NCI-H345 (cell line): ENCODE measurements around the gene SH3GLB1.

Experiments
- DNase-seq: peaks from one replicate; lab custom pipeline; 2025; lab: John Stamatoyannopoulos, UW

The SH3GLB1 gene

DNA sequence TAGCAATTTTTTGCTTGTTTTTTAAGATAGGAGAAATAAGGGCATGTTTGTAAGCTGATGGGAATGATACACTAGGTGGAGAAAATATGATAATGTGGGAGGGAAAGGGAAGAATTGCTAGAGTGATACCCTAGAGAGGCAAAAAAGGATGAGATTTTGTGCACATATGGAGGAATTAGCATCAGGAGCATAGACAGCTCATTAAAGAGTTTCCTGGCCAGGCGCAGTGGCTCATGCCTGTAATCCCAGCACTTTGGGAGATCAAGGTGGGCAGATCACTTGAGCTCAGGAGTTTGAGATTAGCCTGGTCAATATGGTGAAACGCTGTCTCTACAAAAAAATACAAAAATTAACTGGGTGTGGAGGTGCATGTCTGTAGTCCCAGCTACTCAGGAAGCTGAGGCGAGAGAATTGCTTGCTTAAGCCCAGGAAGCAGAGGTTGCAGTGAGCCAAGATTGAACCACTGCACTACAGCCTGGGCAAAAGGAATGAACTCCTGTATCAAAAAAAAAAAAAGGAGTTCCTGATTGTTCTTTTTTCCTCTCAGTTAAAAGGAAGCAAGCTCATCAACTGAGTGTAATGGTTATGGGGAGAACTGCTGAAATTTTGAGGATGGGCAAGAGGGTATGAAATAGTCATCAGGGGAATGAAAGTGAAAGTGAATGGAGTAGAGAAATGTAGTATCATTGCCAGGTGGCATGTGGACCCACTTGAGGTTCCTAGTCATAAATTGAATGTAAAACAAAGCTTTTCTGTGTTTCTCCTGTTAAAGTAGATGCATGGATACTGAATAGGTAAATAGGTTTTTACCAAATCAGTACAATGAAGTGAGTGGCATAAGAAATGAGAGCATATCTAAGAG, 35.5 kb downstream of the SH3GLB1 start:
- no peak for DNase-seq

DNA sequence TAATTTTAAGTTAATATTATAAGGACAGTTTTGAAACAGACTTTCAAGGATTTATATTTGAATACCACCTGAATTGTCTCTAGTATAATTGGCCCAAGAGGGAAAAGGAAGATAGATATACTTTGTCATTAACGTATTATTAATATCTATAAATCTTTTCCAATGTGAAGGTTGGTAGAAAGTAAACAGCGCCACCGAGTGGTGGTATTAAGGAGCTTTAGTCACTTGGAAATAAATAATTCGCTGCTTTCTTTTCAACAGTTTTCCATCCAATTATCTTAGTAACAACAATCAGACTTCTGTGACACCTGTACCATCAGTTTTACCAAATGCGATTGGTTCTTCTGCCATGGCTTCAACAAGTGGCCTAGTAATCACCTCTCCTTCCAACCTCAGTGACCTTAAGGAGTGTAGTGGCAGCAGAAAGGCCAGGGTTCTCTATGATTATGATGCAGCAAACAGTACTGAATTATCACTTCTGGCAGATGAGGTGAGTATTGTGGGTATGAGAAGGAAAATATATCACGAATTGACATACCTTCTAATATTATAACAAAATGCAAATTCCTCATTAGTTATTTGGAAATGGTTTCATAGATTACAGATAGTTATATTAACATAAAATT, 37.7 kb downstream of the SH3GLB1 start:
- DNase-seq = no peak

DNA sequence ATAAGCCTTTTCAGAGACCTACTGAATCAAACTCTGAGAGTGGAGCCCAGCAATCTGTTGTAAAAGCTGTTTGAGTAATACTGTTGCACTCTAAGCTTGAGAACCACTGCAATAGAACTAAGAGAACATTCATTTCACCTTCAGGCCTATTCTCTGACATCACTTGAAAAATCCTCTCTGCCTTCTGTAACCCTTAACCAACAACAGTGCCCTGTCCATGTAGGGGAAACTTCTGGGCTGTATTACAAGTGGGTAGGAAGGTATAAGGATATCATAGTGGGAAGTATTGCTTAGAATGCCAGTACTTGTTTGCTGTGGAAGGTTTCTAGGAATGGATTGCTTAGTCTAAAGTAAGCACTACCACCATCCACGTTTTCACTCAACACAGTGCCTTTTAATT, 42.9 kb downstream of the SH3GLB1 start:
- no peak for DNase-seq

DNA sequence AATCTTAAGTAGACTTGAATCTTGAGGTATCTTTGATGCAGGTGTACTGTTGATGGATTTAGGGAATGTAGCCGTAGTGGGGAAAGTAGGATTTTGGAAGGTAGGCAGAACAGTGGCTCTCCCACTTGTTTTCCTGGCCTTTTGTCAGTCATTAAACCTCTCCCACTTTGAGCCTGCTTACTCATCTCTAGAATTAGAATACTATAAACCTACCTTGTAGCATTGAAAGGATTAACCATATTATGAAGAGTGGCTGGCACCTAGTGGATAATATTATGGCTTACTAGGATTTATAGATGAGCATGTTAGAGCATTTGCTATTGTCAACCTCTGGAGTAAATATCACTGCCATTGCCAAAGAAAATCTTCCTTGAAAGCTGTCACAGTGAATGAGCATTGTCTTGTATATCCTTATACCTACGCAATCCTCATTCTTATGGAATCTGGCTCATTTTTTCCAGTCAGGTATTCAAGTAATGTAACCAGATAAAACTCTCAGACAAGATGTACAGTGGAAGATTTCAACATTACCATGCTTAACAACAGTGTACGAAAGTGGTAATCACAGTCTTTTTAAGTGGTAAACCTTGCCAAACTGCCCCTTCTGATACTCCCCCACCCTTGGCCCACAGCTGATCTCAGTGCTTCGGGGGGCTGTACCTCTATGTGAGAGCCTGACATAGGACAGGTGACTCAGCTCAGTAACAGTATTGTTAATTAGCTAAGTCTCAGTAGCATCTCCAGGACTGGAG, 44.4 kb downstream of the SH3GLB1 start:
- no peak for DNase-seq

DNA sequence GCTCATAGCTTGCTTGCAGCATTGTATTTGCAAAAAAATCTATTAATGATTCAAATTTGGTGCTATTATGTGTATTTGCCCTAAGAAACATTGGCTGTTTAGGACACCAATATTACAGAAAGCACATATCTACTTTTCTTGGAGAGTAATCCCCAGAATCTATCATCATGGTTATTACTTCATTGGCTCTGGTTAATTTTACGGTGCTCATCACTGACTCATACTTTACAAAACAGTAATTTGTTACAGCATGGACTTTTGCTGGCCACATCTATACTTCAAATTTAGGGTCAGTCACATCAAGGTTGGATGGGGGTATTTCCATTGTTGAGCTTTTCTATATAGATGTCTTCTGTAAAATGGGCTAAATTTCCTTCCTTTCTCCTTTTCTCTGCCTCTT, 45.7 kb downstream of the SH3GLB1 start:
- DNase-seq = no peak

DNA sequence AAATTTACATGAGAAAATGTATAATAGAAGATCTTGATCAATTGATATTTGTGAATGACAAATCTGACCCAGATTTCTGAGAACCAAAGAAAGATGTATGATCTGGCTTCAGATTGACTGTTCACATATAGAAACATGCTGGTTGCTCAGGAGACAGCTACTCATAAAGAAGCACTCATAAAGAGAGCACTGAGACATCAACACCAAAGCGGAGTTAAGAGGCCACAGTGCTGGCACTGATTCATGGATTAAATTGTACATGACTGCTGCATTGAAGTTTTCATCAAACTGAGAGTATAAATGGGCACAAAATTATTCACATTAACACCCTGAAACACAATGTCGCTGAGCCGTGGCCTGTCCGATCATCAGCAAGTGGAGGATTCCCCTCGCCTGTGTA, 46.2 kb downstream of the SH3GLB1 start:
- peak; percentile 17 for DNase-seq

DNA sequence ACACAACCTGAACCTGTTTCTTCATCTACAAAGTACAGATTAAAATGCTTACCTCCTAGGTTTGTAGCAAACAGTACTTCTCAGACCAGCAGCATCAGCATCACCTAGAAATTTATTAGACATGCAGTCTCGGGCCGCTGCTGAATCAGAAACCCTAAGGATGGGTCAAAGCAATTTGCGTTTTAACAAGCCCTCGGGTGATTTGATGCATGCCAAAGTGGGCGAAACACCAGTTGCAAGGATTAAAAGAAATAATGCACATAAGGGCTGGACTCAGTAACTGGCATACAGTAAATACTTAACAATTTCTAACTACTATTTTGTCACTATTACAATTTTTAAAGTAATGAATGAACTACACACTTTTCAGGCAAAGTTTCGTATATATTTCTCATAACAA, 47.5 kb downstream of the SH3GLB1 start:
- no peak for DNase-seq

DNA sequence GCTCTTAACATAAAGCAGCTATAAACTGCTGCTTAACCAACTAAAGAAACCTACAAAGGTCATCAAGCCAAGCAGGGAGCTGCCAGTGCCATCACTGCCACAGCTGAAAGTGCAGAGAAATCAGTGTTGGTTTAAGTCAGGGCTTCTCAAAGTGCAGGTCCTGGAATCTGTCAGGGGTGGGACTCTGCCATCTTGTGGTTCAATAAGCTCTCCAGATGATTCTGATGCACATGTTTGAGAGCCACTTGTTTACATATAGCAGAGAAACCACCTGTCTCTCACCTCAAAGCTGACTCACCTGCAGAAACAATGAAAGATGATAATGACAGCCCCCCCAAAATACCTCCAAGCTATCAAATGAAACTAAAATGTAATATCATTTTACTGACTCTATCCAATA, 49.3 kb downstream of the SH3GLB1 start:
- peak; percentile 67 for DNase-seq

DNA sequence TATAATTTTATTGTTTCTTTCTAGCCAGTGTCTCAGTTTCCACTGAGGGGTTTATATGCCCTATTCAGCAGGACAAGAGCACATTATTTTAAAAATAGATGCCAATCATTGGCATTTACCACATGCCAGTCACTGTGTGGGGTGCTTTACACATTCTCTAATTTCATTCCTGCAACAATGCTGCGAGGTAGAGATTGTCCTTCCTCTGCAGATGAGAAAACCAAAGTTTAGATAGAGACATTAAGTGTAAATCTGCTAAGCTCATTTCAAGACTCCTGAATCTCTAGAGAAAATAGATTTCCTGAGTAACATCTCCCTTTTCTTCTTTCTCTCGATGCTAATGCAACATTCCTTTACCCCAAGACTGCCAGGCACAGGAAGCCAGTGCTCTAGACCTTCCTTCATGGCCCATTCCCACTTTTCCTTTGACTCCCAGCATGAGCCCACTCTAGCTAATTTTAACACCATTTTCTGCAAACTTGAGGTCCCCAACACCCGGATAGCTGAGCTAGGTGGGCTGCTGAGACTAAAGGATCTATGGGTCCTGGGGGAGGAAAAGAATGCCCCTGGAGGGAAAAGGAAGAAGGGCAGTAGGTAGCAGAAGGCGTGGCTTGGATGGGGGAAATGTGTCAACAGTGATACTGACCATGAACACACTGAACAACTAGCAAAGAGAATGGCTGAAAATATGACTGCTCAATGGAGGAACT, 50.0 kb downstream of the SH3GLB1 start:
- no peak for DNase-seq

DNA sequence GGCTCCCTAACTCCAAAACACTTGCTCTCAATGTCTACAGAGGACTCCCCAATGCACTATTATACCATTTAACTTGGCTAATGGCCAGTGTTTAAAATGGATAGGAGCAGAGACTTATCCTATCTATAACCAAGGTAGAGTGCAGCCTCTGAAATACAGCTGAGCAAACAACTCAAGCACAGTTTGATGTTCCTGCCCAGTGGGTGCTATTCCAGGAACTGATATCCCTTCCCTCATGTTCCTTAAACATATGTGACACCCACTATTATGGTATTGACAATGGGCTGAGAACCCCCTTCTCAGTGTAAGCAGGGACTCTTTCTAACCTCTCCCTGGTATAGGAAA, 51.7 kb downstream of the SH3GLB1 start:
- peak; percentile 96 for DNase-seq

DNA sequence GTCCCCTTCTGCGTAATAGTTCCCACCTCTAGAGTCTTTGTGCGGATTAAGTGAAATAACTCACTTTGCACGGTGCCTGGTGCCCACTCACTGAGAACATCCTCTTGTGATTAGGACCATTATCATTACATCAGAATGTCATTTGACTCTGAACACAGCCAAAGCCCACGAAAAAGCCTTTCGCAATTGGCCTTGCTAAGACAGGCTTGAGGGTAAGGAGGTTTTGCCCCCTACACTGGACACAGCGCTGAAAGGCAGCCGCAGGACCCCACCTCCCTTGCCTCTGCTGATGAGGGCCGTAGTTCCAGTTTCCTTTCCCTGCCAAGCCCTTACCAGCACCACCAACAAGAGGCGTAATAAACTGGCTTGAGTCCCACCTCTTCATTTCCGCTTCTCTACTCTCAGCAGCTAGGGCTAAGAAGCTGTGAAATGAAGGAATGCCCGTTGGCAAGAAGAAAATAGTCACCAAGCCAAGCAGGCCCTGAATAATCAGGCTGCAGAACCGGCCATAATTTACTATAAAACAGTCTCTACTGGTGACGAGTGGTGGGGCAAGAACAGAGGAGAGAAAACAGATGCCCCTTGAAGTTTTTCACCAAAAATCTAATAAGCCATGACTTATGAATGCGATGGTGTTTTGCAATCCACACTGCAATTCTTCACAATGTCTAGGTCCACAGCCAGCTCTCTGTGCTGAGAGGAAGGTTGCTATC, 53.1 kb downstream of the SH3GLB1 start:
- no peak for DNase-seq

DNA sequence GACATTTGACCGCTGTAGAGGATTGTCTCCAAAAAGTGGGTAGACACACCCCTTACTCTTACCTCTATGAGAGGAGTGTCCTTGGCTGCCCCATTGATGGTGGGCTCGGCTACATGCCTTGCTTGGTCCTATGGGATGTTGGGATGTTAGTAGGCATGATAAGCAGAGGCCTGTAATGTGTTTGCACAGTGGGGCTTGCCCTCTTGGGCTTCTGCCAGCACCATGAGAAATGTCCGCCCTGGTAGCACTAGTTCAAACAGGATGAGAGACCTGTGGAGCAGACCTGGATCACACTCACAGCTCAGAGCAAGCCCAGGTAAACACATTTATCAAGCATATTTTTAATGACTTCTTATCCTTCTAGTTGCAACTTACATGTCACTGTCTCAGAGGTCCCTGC, 54.2 kb downstream of the SH3GLB1 start:
- DNase-seq = peak; percentile 88

DNA sequence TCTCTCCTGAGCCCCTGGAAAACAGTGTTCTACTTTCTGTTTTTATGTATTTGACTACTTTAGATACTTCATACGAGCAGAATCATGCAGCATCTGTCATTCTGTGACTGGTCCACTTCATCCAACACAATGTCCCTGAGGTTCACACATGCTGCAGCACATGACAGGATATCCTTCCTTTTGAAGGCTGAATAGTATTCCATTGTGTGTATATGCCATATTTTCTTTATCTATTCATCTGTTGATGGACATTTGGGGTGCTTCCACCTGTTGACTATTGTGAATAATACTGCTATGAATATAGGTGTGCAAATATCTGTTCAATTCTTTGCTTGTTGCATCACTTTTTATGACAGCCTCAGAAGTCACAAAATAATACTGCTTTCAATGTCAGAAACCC, 55.8 kb downstream of the SH3GLB1 start:
- DNase-seq = no peak

DNA sequence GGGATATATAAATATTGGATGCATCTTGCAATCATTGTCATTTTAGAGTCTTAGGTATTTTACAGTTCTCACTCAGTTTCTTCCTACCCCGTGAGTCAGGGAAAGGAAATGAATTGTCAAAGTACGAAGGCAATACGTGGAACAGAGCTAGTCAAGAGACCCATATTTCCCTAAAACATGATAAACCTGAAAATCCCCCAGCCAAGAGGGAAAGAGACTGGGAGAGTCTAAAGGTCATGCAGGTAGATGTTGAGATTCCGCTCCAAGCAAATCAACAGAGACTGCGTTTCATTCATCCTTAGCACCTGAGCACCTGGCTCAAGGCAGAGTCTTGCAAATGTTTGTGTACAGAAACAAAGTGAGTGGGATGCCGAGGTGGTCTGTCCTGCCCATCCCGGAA, 58.0 kb downstream of the SH3GLB1 start:
- no peak for DNase-seq

DNA sequence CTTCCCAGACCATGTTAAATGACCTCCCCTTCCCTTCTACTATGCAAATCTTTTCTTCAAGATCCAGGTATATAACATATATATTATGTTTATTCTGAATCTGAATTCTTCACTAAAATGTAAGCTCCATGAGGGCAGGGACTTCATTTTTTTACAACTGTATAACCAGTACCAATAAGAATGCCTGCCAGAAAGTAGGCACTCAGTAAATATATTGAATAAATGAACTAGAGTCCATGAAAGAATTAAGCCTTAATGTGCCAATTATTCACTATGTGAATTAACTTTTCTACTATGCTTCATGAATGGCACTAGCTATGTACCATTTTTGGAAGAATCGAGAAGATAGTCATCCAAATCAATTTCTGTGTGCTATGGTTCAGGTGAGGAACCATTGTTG, 60.1 kb downstream of the SH3GLB1 start:
- DNase-seq = no peak

DNA sequence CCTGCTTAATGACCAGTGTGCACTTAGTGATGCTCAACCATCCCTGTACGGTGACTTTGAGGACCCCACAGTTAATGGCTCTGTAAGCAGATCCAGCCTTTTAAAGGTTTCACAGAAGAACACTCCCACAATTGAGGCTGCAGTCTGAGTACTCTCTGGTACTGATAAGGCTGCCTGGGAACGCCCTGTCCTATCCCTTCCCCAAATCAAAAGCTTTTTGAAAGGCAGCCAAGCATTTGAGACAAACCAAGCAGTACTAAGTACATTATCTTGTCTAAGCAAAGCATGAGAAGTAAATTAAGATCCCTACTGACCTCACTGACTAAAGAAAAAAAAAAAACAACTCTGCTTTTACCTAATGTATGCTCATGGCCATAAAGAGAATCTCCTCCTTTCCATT, 60.7 kb downstream of the SH3GLB1 start:
- DNase-seq = no peak

DNA sequence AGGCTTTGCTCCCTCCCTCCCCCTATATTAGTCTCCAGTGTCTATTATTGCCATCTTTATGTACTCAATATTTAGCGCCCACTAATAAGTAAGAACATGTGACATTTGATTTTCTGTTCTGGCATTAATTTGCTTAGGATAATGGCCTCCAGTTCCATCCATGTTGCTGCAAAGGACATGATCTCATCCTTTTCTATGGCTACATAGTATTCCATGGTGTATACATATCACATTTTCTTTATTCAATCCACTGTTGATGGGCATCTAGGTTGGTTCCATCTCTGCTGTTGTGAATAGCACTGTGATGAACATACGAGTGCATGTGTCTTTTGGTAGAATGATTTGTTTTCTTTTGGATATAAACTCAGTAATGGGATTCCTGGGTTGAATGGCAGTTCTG, 61.3 kb downstream of the SH3GLB1 start:
- no peak for DNase-seq

DNA sequence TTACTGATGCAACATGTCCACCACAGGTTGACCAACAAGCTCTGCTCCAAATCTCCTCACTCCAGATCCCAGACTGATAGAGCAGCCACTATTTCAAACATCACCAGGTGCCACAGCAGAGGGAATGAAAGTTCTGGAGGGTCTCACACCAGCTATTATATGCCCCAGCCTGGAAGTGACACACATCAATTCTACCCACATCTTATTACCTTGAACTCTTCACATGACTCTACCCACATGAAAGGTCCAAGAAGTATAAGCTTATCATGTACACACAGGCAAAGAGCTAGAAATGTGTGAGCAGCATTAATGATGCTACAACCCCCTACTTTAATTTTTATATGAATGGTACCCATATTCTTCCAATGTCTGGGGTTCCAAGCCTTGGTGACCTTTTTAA, 64.2 kb downstream of the SH3GLB1 start:
- DNase-seq = no peak

DNA sequence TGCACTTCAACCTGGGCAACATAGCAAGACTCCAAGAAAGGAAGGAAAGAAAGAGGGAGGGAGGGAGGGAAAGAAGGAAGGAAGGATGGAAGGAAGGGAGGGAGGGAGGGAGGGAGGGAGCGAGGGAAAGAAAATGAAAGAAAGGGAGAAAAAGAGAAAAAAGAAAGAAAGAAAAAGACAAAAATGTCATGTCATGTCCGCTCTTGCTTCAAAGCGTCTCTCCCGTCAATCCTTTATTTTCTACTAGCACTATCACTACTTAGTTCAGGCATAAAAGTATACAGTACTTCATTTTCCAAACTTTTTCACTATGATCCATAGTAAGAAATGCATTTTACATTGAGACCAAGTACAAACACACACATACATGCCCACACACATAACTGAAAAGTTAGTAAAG, 64.7 kb downstream of the SH3GLB1 start:
- no peak for DNase-seq

DNA sequence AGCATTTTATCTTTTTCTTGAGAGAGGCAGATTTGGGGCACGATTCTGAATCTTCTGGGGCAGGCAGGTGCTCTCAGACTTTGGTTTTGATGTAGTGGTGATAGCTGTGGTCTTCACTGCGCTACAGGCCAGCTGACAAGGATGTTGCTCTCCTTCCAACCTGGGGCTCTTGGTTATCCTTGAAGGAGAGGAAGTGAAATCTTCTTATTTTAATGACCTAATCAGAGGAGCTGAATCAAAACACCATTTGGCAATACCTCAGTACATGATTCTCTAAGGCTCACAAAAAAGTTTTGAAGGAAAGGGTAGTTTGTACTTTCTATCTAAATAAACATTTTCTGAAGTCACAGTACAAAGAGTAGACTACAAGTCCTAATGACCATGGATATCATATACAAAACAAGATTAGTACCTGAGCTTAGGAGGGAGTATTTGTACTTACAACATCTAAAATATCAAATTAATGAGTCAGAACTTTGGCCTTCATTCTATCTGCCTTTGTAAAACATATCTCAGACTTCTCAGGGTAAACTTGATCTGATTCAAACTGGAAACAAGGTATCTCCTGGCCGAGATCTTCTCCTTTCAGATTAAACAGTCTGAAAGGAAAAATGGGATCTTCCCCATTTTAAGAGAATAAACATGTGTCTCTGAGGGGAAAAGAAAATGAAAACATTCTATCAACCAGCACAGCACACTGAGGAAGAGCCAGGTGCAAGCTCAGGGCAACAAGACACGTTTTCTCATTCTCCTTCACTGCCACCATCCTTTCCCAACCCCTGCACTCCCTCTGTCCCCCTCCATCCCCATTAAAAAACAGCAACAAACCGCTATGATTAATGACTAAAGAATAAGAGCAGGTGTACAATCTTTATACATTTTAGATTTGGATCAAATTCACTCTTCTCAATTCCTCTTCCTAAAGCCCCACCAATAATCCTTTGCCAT, 69.2 kb downstream of the SH3GLB1 start:
- DNase-seq = no peak
